GM21423 (cell line): ENCODE data around the gene OR1K1.

Source experiments
- ATAC-seq: cut with Tn5 transposase; IDR thresholded peaks from one replicate; pipeline ENCODE4 v1.9.1; 2021; ENCODE audit warnings: mild to moderate bottlenecking, moderate library complexity; ENCODE audit not compliant: unreplicated experiment

OR1K1 gene

DNA sequence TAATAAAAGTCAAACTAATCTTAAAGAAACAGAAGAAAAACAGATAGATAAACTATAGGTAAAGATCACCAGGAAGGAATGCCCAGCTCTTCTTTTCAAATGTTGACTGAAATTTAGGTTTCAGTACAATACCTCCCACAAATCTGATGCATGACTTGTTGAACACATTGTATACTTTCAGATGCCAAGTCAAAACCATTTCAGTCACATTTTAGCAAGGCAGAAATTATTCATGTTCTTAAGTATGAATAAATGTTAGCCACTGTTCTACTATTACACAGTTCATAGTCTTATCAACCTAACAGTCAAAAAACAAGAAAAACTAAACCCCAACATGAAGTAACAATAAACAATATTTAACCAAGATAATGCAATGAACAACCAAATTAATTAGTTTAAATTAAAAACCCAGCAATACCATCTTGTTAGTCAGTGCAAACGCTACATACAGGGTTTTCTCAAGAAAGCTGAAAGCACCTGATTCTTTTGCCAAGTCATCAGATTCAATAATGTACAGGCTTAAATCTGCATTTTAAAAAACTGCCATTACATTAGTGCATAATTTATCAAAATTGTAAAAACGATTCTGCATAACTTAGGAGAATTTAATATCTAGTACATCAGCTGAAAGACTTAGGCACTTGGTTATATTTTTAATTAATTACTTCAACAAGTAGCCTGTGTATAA lies 48.5 kb downstream of the OR1K1 start:
- no peak for ATAC-seq
